Activated T-cell treated with anti-CD3 and anti-CD28 coated beads for 1 hour (primary cell): Measurements from ENCODE around the gene INAFM2.

Experiments
- DNase-seq: peaks from one replicate; pipeline ENCODE4 v3.0.0-alpha.2; 2020; ENCODE audit warnings: low read depth

Gene INAFM2

GRCh38 chr15:40365016-40365415 lies 41.5 kb downstream of the INAFM2 start:
- no peak for DNase-seq

GRCh38 chr15:40365624-40366456 lies 42.3 kb downstream of the INAFM2 start:
- no peak for DNase-seq

- DNase-seq, result no peak
These were observed 43.2 kb downstream of the INAFM2 start for GRCh38 chr15:40366457-40367370.

- DNase-seq, result no peak
These were observed 43.8 kb downstream of the INAFM2 start for GRCh38 chr15:40367371-40367685.

GRCh38 chr15:40367686-40368611 lies 44.5 kb downstream of the INAFM2 start:
- DNase-seq, result peak; percentile 77

GRCh38 chr15:40368719-40369473 lies 45.4 kb downstream of the INAFM2 start:
- DNase-seq, result no peak

GRCh38 chr15:40369474-40369869 lies 46.0 kb downstream of the INAFM2 start:
- DNase-seq, result no peak

GRCh38 chr15:40369971-40370370 lies 46.5 kb downstream of the INAFM2 start:
- no peak for DNase-seq

GRCh38 chr15:40372981-40373380 lies 49.5 kb downstream of the INAFM2 start:
- no peak for DNase-seq
